ENCODE results near the gene KCNQ1. TPM values are rescaled to one million over a fixed set of nuclear protein-coding genes. Genes with fewer than 3 reads are reported as not detected.

KCNQ1 gene
- total and polyA plus RNA-seq, 2 donors (not counting 1 experiment from before 2014, with no cell fraction given): 21.5 to 28.8 TPM

- no peak overlapping the region for H3K4me3 Mint-ChIP-seq
- no peaks in the 10 kb centered on the region for H3K36me3 ChIP-seq (replicated peaks in 1 of 2; ENCODE audit: control extremely low read depth in 1 of 2, control insufficient read depth in 1 of 2, extremely low read depth in 1 of 2, insufficient read depth in 2 of 2, low read length in 1 of 2)
- H3K27me3 Mint-ChIP-seq: no peaks in the 10 kb centered on the region
- H3K9me3 Mint-ChIP-seq (ENCODE audit: insufficient read depth): no peaks in the 10 kb centered on the region
- no peak overlapping the region for H3K4me3 ChIP-seq (ENCODE audit: control extremely low read depth in 1 of 5, extremely low read depth in 1 of 5, insufficient read depth in 1 of 5, low read depth in 2 of 5, low read length in 4 of 5)
- CTCF ChIA-PET: interaction anchor here (0.8 to 10.8 kb wide), 3 partner anchors 109 to 463 kb away, joined by 3 to 217 read pairs (median 9); no protein-coding TSS in a partner anchor
- no peak overlapping the region for H3K27ac ChIP-seq (ENCODE audit: low read length in 2 of 2)
- TF ChIP-seq CTCF (IDR thresholded peaks at IDR 0.05): no peak
- no peak for TF ChIP-seq EZH2 (IDR thresholded peaks at IDR 0.05; ENCODE audit: borderline replicate concordance, insufficient read depth, low read depth, low read length, poor library complexity, severe bottlenecking)
- DNase-seq (no peak), ATAC-seq (ENCODE audit: low read depth) (no peak)
- H3K4me1 ChIP-seq (ENCODE audit: control insufficient read depth in 2 of 2, insufficient read depth in 2 of 2, low read length in 2 of 2): peaks cover 3 to 10% of the 10 kb centered on the region in 2 donors
- H3K9ac ChIP-seq (ENCODE audit: low read length): no peak overlapping the region
- H2AFZ ChIP-seq (ENCODE audit: insufficient read depth, low read depth, low read length, poor library complexity, severe bottlenecking): no peak overlapping the region
- no peak overlapping the region for H3K27ac Mint-ChIP-seq
- no peaks in the 10 kb centered on the region for H3K4me1 Mint-ChIP-seq
- peaks cover 0 to 2% (median 0%) of the 10 kb centered on the region in 3 donors for H3K9me3 ChIP-seq (ENCODE audit: control extremely low read depth in 1 of 3, control insufficient read depth in 2 of 3, insufficient read depth in 1 of 3, low read length in 2 of 3)
- H3K4me2 ChIP-seq (replicated peaks; ENCODE audit: low read depth, low read length, poor library complexity, severe bottlenecking): no peak overlapping the region
- POLR2A ChIA-PET: no interaction called here
- peaks cover 0 to 3% (median 0%) of the 10 kb centered on the region in 4 experiments for H3K27me3 ChIP-seq (replicated peaks in 1 of 4; ENCODE audit: control extremely low read depth in 1 of 4, control insufficient read depth in 3 of 4, insufficient read depth in 4 of 4, low read length in 3 of 4)
- H3K79me2 ChIP-seq (ENCODE audit: control insufficient read depth, insufficient read depth, low read length): no peaks in the 10 kb centered on the region
- H4K20me1 ChIP-seq (ENCODE audit: control insufficient read depth, insufficient read depth, low read length, poor library complexity, severe bottlenecking): no peaks in the 10 kb centered on the region
- intact Hi-C loops (cut with micrococcal nuclease): no loop called here
- WGBS (ENCODE audit: insufficient coverage): 80% methylated on average over 28 of the region's 28 CpGs
These were observed 19.9 kb upstream of the KCNQ1 start for GRCh38 chr11:2424811-2425495.

GRCh38 chr11:2425506-2425905 lies 19.3 kb upstream of the KCNQ1 start:
- Histone ChIP-seq H4K20me1 (ENCODE audit: control insufficient read depth, insufficient read depth, low read length, poor library complexity, severe bottlenecking) (no peaks in the 10 kb centered on the region), H3K9me3 (ENCODE audit: control extremely low read depth in 1 of 3, control insufficient read depth in 2 of 3, insufficient read depth in 1 of 3, low read length in 2 of 3) (peaks cover 0 to 2% (median 0%) of the 10 kb centered on the region in 3 donors), H3K36me3 (replicated peaks in 1 of 2; ENCODE audit: control extremely low read depth in 1 of 2, control insufficient read depth in 1 of 2, extremely low read depth in 1 of 2, insufficient read depth in 2 of 2, low read length in 1 of 2) (no peaks in the 10 kb centered on the region), H2AFZ (ENCODE audit: insufficient read depth, low read depth, low read length, poor library complexity, severe bottlenecking) (no peak overlapping the region), H3K27ac (ENCODE audit: low read length in 2 of 2) (no peak overlapping the region), H3K4me3 (ENCODE audit: control extremely low read depth in 1 of 5, extremely low read depth in 1 of 5, insufficient read depth in 1 of 5, low read depth in 2 of 5, low read length in 4 of 5) (no peak overlapping the region), H3K27me3 (replicated peaks in 1 of 4; ENCODE audit: control extremely low read depth in 1 of 4, control insufficient read depth in 3 of 4, insufficient read depth in 4 of 4, low read length in 3 of 4) (peaks cover 0 to 3% (median 0%) of the 10 kb centered on the region in 4 experiments), H3K4me1 (ENCODE audit: control insufficient read depth in 2 of 2, insufficient read depth in 2 of 2, low read length in 2 of 2) (peaks cover 0 to 4% of the 10 kb centered on the region in 2 donors), H3K9ac (ENCODE audit: low read length) (no peak overlapping the region), H3K4me2 (replicated peaks; ENCODE audit: low read depth, low read length, poor library complexity, severe bottlenecking) (no peak overlapping the region), H3K79me2 (ENCODE audit: control insufficient read depth, insufficient read depth, low read length) (no peaks in the 10 kb centered on the region)
- ChIA-PET CTCF (interaction anchor here (0.7 to 10.8 kb wide), 4 partner anchors 108 to 467 kb away, joined by 4 to 217 read pairs (median 14); no protein-coding TSS in a partner anchor), POLR2A (no interaction called here)
- TF ChIP-seq CTCF (IDR thresholded peaks at IDR 0.05) (no peak), EZH2 (IDR thresholded peaks at IDR 0.05; ENCODE audit: borderline replicate concordance, insufficient read depth, low read depth, low read length, poor library complexity, severe bottlenecking) (no peak)
- Mint-ChIP-seq H3K4me3 (no peak overlapping the region), H3K9me3 (ENCODE audit: insufficient read depth) (no peaks in the 10 kb centered on the region), H3K4me1 (no peaks in the 10 kb centered on the region), H3K27ac (no peak overlapping the region), H3K27me3 (no peaks in the 10 kb centered on the region)
- intact Hi-C loops (cut with micrococcal nuclease): no loop called here
- ATAC-seq (ENCODE audit: low read depth) (no peak), DNase-seq (no peak)
- 73% methylated on average over 6 of the region's 8 CpGs for WGBS (ENCODE audit: insufficient coverage)

All from B cell (primary cell).